GM18870 (cell line): ENCODE data around the gene PCNA.
"Not testable (repeated sequence)": the region's sequence is repeated elsewhere in the genome, so short reads cannot be mapped to it uniquely, and the experiment has no call there.

Experiments
- ATAC-seq: cut with Tn5 transposase; IDR thresholded peaks from one replicate; pipeline ENCODE4 v1.9.1; 2021; ENCODE audit warnings: moderate library complexity; ENCODE audit not compliant: unreplicated experiment

The PCNA gene

DNA sequence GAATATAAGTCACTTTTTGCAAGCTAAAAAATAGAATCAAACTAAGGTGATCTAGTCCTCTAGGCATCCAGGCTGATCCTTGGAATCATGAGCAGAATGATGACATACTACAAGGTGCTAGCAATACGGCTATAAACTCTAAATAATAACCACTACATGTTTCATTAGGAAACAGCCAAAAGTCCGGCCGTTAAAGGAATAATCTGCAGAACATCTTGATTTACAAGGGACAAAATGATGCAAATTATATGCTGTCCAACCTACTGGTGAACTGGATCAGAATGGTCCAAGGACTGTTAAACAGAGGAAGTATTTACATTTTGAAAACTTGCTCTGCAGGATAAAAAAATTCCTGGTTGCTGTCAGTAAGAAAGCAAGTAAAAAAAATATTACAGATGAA, 19.8 kb downstream of the PCNA start:
- ATAC-seq, result not testable (repeated sequence)

- ATAC-seq, result not testable (repeated sequence)
Observed at GRCh38 chr20:5099009-5099408, 20.7 kb downstream of the PCNA start.

GRCh38 chr20:5096463-5096862, 23.3 kb downstream of the PCNA start:
- ATAC-seq, result no peak

DNA sequence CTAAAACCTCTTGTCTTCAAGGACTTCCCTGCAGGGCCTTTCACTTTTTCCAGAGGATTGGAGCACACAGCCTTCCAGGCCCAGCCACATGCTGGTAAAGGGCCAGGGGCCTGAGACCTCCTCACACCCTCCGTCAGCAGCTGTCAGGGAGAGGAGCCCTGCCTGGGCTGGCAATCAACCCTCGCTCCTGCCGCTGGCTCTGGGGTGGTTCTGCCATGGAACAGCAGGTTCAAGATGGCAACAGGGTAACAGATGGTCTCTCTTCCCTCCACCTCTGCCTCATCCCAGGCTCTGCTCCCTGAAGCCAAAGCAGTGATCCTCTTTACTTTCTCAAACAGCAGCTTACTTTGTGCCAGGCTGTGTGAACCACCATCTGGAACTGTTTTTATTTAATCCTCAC, 23.8 kb downstream of the PCNA start:
- ATAC-seq, result no peak

- ATAC-seq, result no peak
Observed at GRCh38 chr20:5095454-5095853, 24.3 kb downstream of the PCNA start.

DNA sequence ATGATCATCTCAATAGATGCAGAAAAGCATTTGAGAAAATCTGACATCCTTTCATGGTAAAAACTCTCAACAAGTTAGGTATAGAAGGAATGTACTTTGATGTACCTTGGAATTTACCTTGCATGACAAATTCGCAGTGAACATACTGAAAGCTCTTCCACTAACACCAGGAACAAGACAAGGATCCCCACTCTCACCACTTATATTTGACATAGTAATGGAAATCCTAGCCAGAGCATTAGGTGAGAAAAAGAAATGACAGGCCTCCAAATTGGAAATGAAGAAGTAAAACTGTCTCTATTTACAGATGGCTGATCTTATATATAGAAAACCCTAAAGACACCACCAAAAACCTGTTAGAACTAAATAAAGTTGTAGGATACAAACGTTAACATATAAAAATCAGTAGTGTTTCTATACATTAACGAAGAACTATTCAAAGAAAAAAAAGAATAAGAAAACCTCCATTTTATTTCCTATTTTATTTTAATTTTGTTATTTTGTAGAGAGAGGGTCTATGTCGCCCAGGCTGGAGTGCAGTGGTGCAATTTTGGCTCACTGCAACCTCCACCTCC, 26.9 kb downstream of the PCNA start:
- no peak for ATAC-seq

- ATAC-seq, result no peak
Observed at GRCh38 chr20:5091902-5092301, 27.9 kb downstream of the PCNA start.

DNA sequence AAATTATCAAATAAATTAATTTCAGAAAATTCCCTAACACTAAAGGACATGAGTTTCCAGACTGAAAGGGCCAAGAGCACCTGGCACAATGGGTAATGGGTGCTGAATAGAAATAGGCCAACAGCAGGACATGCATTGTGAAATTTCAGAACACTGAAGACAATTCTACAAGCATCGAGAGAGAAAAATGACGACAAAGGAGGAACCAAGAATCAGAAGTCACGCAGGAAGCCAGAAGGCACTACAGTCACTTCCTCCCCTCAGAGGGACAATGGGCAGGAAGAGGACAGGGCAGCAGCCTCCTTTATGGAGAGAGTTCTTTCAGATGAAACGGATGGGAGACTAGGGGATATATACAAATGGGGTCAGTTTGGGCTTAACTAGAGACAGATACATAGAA, 29.6 kb downstream of the PCNA start:
- no peak for ATAC-seq

- no peak for ATAC-seq
Observed at GRCh38 chr20:5088688-5089087, 31.1 kb downstream of the PCNA start.

DNA sequence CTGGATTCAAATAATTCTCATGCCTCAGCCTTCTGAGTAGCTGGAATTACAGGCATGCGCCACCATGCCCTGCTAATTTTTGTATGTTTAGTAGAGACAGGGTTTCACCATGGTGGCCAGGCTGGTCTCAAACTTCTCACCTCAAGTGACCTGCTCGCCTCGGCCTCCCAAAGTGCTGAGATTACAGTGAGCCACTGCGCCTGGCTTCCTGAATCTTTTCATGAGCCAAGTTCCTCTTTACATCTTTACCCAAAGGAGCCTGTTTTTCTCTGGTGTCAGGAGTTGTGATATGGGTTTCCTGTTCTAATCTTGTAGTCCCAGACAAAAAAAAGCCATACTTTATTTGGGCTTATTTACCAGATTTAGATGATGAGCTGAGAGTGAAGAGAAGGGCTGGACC, 34.4 kb downstream of the PCNA start:
- no peak for ATAC-seq

DNA sequence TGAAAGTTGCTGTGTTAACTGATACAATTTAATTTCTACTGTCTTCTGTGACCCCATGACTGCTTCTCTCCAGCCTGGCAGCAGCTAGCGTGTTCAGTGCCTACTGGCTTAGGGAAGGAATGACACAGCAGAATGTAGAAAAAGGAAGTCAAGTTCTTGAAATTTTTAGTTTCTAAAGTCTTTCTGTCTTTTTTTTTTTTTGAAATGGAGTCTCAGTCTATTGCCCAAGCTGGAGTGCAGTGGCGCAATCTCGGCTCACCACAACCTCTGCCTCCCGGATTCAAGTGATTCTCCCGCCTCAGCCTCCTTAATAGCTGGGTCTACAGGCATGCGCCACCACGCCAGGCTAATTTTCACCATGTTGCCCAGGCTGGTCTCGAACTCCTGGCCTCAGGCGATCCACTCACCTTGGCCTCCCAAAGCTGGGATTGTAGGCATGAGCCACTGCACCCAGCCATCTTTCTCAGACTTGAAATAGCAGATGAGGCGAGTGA, 39.3 kb downstream of the PCNA start:
- no peak for ATAC-seq

DNA sequence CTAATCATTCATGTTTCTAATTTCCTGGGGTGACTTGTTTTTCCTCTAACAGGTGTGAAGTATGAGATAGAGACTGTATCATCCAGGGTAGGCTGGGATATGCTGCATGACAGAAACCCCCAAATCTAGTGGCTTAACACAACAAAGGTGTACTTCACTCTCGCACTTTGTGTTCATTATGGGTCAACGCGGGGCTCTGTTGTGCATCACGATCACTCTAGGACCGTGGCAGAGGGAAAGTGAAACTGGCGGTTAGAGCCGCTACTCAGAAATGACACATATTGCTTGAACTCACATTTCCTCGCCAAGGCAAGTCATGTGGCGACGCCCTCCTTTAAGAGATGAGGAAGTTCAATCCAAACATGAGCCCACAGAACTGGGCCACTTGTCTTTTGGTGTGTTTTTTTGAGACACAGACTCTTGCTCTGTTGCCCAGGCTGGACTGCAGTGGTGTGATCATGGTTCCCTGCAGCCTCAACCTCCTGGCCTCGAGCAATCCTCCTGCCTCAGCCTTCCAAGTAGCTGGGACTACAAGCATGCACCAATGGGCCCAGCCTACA, 41.3 kb downstream of the PCNA start:
- ATAC-seq, result peak; percentile 95

GRCh38 chr20:5077761-5078387, 41.9 kb downstream of the PCNA start:
- peak; percentile 1 for ATAC-seq

- not testable (repeated sequence) for ATAC-seq
Observed at GRCh38 chr20:5076913-5077312, 42.8 kb downstream of the PCNA start.

GRCh38 chr20:5074232-5074674, 45.5 kb downstream of the PCNA start:
- no peak for ATAC-seq

DNA sequence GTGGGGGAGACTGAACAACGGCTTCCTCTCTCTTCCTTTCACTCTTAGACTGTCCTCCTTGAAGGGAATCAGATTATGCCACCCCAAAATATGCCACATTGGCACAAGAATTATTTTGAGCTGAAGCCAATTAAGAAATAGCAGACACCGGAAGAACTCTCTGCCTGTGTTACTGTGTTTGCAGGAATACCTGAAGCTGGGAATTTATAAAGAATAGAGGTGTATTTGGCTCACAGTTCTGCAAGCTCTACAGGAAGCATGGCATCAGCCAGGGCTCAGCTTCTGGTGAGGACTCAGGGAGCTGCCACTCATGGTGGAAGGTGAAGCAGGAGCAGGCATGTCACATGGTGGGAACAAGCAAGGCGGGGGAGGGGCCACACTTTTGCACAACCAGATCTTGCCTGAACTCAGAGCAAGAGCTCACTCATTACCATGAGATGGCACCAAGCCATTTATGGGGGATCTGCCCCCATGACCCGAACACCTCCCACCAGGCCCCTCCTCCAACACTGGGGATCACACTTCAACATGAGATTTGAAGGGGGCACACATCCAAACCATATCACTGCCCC, 46.0 kb downstream of the PCNA start:
- ATAC-seq, result no peak

- no peak for ATAC-seq
Observed at GRCh38 chr20:5072756-5073659, 46.8 kb downstream of the PCNA start.

DNA sequence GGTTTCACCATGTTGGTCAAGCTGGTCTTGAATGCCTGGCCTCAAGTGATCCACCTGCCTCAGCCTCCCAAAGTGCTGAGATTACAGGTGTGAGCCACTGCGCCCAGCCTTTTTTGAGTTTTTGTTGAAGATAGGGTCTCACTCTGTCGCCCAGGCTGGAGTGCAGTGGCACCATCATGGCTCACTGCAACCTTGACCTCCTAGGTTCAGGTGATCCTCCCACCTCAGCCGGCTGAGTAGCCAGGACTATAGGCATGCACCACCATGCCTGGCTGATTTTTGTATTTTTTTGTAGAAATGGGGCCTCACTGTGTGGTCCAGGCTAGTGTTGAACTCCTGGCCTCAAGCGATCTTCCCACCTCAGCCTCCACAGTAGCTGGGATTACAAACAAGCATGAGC, 47.8 kb downstream of the PCNA start:
- ATAC-seq, result not testable (repeated sequence)

- ATAC-seq, result no peak
Observed at GRCh38 chr20:5070570-5070969, 49.2 kb downstream of the PCNA start.

DNA sequence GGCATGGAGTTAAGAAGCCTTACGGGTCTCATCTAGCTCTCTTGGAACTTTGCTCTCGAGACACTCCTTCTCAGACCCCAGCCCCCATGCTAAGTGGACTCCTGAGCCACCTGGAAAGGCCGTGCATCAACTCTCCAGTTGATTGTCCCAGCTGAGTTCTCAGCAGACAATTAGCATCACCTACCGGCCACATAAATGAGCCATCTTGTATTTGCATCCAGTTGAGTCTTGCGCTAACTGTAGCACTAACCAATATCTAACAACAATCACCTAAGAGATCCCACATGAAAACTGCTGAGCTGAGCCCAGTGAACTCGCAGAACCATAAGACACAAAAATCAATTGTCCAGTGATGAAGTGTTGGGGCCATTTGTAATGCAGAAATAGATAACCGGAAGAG, 49.7 kb downstream of the PCNA start:
- ATAC-seq, result no peak

DNA sequence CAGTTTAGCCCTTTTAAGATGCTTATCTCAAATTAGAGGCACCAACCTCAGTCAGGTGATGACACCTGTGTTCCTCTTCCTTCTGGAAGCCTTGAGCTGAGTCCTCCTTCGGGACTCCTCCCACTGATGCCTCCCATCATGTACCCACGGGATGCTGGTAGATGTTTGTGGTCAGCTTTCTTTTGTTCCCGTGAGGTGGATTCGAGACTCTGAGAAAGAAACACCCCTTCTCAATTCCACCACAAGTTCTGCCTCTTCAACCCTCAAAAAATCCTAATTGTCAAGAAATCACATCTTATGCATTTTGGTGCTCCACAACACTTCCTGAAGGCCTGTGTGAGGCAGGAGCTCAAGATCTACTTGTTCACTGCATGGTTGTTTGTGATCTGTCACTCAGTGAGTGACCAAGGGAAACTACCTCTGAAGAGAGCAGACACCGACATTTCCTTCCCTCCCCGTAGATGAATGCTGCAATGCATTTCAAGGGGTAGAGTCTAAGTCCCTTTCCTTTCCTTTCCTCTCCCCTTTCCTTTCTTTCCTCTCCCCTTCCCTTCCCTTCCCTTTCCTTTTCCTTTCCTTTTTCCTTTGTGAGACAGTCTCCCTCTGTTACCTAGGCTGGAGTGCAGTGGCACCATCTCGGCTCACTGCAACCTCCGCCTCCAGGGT, 50.5 kb downstream of the PCNA start:
- no peak for ATAC-seq
